ENCODE results near the gene TCHP.

Gene TCHP

GRCh38 chr12:109959411-109960093 lies 59.5 kb downstream of the TCHP start:
- TF ChIP-seq CTCF (IDR thresholded peaks at IDR 0.05; ENCODE audit: low read length, missing control alignments) = no peak
- no peak for DNase-seq (ENCODE audit: low read depth)
- H3K4me3 ChIP-seq (replicated peaks; ENCODE audit: low read depth, low read length) = no peak overlapping the region

GRCh38 chr12:109961201-109961600 lies 61.1 kb downstream of the TCHP start:
- no peak for DNase-seq (ENCODE audit: low read depth)
- H3K4me3 ChIP-seq (replicated peaks; ENCODE audit: low read depth, low read length) = no peak overlapping the region
- no peak for TF ChIP-seq CTCF (IDR thresholded peaks at IDR 0.05; ENCODE audit: low read length, missing control alignments)

GRCh38 chr12:109961612-109962011 lies 61.5 kb downstream of the TCHP start:
- TF ChIP-seq CTCF (IDR thresholded peaks at IDR 0.05; ENCODE audit: low read length, missing control alignments) = no peak
- H3K4me3 ChIP-seq (replicated peaks; ENCODE audit: low read depth, low read length) = no peak overlapping the region
- no peak for DNase-seq (ENCODE audit: low read depth)

- no peak overlapping the region for H3K4me3 ChIP-seq (replicated peaks; ENCODE audit: low read depth, low read length)
- DNase-seq (ENCODE audit: low read depth) = no peak
- no peak for TF ChIP-seq CTCF (IDR thresholded peaks at IDR 0.05; ENCODE audit: low read length, missing control alignments)
Observed at GRCh38 chr12:109962398-109962797, 62.3 kb downstream of the TCHP start.

GRCh38 chr12:109963330-109963729 lies 63.3 kb downstream of the TCHP start:
- no peak overlapping the region for H3K4me3 ChIP-seq (replicated peaks; ENCODE audit: low read depth, low read length)
- DNase-seq (ENCODE audit: low read depth) = no peak
- no peak for TF ChIP-seq CTCF (IDR thresholded peaks at IDR 0.05; ENCODE audit: low read length, missing control alignments)

GRCh38 chr12:109963743-109964429 lies 63.8 kb downstream of the TCHP start:
- H3K4me3 ChIP-seq (replicated peaks; ENCODE audit: low read depth, low read length) = no peak overlapping the region
- no peak for TF ChIP-seq CTCF (IDR thresholded peaks at IDR 0.05; ENCODE audit: low read length, missing control alignments)
- DNase-seq (ENCODE audit: low read depth) = peak; percentile 77

GRCh38 chr12:109966546-109966945 lies 66.5 kb downstream of the TCHP start:
- no peak for DNase-seq (ENCODE audit: low read depth)
- no peak for TF ChIP-seq CTCF (IDR thresholded peaks at IDR 0.05; ENCODE audit: low read length, missing control alignments)
- H3K4me3 ChIP-seq (replicated peaks; ENCODE audit: low read depth, low read length) = no peak overlapping the region
